ENCODE data around the gene RPUSD1.
A peak's percentile ranks its signal among the peaks of the same experiment; 100 is the strongest.
"Not testable (repeated sequence)": the region's sequence is repeated elsewhere in the genome, so short reads cannot be mapped to it uniquely, and the experiment has no call there.

RPUSD1 gene, protein sequence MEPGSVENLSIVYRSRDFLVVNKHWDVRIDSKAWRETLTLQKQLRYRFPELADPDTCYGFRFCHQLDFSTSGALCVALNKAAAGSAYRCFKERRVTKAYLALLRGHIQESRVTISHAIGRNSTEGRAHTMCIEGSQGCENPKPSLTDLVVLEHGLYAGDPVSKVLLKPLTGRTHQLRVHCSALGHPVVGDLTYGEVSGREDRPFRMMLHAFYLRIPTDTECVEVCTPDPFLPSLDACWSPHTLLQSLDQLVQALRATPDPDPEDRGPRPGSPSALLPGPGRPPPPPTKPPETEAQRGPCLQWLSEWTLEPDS

DNA sequence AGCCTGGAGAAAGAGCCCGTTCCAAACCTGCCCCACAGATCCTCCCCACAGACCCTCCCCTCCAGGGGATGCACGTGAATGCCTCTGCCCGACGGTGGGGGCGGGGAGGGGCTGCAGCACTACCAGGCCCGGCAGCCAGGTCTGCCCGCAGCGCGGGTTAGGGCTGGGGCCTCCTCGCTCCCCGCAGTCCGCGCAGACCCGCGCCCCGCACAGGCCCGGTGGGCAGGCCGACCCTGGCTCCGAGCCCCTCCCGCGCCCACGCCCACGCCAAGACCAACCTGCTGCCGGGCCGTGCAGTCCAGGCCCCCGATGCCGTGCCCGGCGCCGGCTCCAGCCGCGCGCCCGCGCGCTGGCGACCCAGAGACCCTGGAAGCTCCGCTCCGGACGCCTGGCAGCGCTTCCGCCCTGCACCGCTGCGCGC lies at the start of gene RPUSD1:
TSS of gene RPUSD1 (minus strand) at position 404 of the 421 bp plus-strand sequence. CDS start 644 bp downstream, outside the sequence.
- no peak for DNase-seq

DNA sequence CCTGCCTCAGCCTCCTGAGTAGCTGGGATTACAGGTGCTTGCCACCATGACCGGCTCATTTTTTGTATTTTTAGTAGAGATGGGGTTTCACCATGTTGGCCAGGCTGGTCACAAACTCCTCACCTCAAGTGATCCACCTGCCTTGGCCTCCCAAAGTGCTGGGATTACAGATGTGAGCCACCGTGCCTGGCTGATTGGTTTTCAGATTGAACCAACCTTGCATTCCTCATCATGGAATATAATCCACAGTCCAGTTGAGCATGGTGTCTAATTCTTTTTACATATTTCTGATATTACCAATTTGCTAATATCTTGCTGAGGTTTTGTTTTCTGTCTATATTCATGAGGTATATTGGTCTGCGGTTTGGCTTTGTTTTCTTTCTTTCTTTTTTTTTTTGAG lies 48.6 kb upstream of the RPUSD1 start:
- not testable (repeated sequence) for DNase-seq

DNA sequence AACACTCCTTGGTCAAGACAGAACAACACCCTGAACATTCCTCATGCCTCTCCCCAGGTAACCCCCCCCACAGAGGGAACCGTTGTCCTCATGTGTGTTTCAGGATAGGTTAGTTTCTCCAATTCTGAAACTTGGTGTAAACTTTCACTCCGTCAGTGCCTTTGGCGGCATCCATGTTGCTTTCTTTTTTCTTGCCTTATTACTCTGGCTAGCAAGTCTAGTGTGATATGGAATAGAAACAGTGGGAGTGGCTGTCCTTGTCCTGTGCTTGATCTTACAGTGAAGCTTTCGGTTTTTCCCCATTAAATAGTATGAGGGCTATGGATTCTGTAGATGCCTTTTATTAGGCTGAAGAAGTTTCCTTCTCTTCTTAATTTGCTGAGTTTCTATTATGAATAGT lies 48.0 kb upstream of the RPUSD1 start:
- no peak for DNase-seq

DNA sequence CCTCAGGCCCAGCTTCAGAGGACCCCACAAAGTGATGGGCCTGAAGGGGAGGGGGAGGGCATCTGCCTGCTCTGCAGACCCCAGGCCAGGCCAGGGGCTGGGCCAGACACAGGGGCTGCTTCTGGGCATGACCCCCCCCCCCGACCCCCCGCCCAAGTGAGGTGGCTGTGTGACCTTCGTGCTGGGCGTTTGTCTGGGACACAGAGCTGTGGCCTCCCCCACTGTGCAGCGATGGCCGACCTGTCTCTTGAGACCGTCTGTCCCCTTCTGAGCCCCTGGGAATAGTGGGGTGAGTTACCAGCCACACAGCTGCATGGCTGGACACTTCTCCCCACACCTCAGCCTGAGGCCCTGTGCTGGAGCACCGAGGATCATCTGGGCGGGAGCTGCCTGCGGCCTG lies 47.2 kb upstream of the RPUSD1 start:
- DNase-seq: no peak

DNA sequence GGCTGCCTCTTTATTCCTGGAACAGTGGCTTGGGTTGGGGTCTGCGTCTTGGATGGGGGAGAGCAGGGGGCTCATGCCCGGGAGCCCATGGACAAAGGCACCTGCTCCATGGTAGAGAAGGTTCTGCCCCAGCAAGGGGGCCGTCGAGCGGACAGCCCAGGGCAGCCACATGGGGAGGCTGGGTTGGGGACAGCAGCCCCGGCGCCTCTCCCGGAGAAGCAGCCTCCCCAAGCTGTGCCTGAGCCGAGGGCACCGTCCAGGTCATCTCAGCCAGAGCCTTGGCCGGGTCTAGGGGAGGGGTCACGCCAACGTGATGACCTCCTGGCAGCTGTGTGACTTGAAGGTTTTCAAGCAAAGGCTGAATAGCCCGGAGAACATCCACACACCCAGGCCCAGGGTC lies 45.2 kb upstream of the RPUSD1 start:
- no peak for DNase-seq

DNA sequence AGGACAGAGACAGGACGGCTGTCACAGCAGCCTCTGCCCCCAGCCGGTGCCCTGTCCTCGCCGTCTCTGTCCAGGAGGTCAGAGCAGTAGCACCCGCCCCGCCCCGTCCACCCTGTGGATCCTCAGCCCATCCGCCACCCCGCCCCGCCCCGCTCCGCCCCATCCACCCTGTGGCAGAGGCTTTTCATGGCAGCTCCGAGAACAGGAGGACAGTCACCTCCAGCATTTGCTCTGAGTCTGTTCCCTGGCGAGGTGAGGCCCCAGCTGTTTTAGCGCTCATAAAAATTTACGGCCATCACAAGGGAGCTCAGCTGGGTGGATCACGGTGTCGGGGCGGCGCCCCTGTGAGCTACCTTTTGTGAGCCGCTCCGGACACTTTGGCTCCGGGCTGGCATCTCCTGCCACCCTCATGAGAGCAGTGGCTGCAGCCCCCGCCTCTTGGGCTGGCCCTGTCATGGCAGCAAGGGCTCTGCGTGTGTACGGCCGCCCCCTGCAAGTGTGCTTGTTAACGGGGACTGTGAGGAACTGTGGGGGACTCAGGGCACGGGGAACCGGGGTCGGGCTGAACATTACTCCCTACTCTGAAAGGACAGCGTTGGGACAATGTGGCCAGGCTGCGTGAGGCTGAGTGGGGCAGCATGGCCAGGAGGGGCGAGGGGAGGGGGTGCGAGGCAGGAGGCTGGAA lies 44.6 kb upstream of the RPUSD1 start:
- no peak for DNase-seq

DNA sequence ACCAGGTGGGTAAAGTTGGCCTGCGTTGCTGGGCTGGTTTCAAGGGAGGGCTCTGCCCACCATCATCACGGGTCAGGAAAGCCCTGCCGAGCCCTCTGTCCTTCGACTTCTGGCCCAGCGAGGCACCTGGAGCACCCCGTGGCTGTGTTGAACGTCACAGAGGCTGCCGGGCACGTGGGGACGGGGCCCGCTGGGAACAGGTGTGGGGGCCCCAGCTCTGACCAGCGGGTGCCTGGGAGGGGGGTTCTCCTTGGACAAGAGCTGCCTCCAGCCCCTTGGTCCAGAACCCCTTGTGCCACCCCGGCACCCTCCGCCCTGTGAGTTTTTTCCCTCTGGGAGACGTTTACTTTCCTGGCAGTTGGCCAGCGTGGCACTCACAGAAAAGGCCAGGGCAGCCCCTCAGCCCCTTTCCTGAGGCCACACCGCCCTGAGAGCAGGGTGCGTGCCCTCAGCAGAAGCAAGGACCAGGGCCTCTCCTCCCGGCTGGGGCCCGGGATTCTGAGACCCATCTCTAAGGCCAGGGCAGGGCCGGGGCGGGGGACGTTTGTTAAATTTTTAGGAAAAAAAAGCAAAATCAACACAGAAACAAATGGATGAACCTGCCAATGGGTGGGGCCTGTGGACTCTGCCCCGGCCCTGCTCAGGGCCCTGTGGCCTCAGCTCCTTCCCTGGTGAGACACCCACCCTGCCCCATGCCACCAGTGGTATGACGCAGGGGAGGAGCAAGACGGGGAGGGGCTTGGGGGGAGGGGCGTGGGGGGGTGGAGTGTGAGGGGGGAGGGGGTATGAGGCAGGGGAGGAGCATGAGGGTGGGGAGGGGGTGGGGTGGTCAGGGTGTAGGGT lies 43.6 kb upstream of the RPUSD1 start:
- DNase-seq: no peak

DNA sequence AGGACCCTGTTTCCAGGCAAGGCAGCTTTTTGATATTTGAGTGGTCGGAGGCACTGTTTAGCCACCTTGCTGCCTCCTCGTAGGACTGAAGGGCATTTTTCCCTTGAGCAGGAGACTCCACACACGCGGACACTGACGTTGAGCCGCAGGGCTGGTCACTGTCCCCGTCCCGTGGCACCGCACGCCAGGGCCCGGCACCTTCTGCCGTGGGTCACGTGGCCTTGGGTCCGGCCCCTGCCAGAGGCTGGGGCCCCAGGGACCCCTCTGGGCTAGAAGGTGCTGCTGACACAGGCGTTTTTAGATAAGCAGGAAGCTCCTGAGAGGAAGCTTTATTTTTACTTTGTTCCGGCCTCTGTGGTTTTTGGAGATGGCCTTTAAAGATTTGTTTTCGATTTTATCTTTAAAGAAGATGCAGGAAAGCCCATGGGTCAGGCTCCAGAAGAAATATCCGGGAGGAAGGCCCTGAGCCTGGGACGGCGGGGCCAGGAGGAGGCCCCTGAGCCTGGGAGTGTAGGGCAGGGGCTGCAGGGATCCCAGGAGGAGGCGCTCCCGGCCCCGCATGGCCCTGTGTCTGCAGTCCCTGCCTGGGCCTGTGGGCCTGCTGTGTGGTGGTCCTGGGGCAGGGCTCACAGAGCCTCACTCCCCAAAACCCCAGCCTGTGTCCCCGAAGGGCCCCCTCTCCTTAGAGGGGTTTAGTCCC lies 42.8 kb upstream of the RPUSD1 start:
- no peak for DNase-seq

DNA sequence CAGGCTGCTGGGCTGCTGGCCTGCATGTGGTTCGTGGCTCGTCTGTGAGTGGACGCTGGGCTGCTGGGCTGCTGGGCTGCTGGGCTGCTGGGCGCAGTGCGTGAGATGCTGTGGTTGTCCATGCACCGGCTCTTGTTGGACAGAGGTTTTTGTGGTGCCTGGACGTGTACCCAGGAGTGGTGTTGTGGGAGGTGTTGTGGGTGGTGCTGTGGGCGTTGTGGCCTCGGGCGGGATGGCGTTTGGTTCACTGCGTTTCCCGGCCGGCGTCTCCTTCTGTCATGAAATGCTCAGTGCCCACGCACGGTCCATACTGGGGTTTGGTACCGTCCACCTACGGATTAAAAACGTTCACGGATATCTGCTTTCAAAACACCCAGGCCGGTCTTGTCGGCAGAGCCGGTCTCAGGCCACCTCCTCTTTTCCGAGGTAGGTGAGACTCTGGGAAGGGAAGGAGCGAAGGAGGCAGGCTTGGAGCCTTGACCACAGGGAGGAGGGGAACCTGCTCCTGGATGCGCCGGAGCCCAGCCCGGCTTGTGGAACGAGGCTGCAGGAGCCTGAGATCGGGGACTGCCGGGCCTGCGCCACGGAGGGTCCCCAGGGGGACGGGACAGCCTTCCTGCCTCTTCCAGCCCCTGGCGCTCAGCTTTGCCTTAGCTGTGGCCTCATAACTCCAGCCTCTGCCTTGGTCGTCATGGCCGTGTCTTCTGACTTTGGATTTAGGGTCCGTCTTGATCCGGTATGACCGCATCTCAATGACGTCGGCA lies 42.1 kb upstream of the RPUSD1 start:
- no peak for DNase-seq

DNA sequence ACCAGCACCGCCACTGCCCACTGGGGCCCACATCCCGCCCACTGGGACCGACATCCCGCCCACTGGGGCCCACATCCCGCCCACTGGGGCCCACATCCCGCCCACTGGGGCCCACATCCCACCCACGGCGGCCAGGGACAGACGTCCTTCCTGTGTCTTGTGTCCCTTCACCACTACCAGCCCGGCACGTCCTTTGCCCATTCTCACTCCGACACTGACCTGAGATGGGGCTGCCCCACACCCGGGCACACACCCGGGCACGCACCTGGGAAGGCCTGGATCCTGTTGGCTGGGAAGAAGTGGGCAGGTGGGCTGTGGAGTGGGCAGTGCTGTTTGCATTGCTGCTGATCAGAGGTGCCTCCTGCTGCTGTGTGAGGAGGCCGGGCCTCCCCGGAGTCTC lies 40.7 kb upstream of the RPUSD1 start:
- no peak for DNase-seq

DNA sequence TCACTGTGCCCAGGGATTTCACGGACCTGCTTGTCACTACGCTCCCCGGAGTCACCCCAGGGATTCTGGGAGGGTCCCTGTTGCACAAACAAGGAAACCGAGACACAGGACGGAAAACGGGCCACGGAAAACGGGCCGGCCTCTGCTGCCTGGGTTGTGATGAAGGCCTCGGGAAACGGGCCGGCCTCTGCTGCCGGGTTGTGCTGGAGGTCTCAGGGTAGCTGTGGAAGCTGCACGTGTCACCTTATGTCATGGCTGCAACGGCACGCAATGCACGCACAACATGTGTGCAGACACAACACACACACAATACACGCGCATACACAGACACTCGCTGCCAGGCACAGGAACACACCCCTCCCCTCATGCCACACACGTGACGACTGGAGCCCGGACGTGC lies 39.3 kb upstream of the RPUSD1 start:
- no peak for DNase-seq

DNA sequence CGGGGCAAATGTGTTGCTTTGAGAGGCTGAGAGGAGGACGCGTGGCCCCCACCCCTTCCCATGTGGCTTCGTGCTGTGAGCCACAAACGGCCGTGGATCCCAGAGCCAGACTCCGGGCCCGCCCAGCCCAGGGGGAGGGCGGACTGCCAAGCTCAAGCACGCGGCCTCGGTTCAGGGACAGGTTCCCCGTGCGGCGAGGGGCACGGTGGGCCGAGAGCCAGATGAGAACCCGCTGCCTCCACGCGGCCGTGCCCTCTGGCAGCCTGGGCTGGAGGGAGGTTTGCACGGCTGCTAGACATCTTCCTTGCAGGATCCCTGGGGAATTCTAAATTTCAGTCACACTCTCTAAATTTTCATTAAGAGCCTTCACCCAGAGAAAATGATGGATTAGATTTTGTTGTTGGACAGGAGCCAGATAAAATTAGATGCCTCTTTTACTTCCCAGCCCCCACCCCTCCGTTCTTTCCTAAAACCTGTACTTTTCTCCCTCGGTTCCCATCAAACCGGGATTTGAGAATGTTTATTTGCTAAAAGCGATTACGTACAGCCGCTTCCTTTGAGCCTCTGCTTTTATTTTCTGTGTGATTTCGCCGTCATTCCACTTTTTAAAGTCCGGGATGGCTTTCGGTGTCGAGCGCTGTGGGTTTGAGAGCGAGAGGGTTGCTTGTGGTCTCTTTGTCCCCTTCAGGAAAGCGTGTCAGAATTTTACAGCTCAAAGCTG lies 37.3 kb upstream of the RPUSD1 start:
- peak; percentile 77 for DNase-seq

DNA sequence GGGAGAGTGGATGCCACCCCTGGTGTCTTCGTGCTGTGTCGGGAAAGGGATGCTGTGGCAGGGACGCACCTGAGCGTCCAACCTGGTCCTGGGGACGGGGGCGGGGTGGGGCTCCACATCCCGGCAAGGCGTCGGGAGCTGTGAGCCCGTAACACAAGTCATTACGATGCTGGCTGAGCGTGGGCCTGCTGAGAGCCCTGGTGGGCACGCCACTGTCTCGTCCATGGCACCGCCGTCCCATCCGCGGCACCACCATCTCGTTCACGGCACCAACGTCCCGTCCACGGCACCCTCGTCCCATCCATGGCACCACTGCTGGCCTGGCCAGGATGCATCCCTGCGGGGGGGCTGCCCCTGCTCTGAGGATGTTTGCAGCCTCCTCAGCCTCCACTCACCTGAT lies 36.4 kb upstream of the RPUSD1 start:
- no peak for DNase-seq

DNA sequence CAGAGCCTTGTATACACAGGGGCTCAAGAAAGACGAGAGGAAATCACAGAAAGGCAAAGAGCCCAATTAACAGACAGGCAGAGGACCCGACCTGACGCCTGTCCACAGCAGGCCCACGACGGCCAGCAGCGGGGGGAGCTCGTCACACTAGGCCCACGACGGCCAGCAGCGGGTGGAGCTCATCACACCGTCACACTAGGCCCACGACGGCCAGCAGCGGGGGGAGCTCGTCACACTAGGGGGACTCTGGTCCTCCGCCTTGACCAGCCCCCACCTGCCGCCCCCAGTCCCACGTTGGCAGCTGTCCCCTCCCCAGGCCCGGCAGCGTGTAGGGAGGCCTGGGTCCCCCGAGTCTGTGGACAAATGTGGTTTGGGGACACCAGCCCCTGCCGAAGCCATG lies 36.0 kb upstream of the RPUSD1 start:
- DNase-seq: no peak

DNA sequence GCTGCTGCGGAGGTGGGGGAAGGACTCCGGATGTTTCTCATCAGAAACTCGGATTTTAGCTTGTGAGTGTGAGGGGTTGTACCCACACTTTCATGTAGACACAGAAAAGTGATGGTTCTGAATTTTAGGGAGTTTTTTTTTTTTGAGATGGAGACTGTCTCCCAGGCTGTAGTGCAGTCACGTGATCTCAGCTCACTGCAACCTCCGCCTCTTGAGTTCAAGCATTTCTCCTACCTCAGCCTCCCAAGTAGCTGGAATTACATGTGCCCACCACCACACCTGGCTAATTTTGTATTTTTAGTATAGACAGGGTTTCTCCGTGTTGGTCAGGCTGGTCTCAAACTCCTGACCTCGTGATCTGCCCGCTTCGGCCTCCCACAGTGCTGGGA lies 34.7 kb upstream of the RPUSD1 start:
- DNase-seq: no peak

DNA sequence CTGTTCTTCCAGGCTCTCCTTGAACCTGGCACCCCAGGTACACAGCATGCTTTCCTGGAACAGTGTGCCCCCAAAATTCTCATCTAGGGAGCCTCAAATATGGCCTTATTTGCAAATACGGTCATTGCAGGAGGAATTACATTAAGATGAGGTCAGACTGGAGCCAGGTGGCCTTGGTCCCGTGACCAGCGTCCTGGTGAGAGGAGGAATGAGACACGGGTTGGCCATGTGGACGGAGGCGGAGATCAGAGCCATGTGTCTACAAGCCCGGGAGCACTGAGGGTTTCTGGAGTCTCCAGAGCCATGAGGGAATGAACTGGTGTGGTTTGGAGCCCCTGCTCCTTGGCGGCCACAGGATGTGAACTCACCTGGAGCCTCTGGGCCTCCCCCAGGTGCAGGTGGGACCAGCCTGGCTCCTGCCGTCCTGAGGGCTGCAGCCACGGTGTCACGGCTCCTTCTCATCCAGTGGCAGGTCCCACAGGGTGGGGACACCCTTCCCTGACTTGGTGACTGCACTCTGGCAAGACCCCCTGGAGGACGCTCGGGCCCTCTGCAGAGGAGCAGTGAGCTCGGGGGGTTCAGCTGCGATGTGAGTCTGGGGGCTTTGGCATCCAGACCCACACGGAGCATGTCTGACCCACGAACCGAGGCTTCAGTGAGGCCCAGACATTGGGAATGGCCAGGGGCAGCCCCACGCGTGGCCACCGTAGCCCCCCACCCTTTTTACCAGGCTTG lies 34.2 kb upstream of the RPUSD1 start:
- no peak for DNase-seq

DNA sequence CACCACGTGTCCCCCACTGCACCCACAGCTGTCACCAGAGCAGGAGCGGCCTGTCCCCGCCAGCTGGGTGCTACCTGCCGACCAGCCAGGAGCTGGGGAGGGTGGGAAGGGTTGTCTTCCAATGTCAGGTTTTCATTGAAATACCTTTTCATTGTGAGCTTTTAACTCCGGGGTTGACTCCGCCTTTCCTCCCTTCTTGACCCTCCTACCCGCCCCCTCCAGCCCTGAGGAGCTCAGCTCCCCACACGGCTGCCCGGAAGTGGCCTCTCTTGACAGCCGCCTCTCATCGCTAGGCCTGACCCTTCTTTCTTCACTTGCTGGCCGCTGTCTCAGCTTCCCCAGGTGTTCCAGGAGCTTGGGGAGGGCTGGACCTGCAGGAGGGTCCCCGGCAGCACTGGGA lies 33.6 kb upstream of the RPUSD1 start:
- DNase-seq: no peak

DNA sequence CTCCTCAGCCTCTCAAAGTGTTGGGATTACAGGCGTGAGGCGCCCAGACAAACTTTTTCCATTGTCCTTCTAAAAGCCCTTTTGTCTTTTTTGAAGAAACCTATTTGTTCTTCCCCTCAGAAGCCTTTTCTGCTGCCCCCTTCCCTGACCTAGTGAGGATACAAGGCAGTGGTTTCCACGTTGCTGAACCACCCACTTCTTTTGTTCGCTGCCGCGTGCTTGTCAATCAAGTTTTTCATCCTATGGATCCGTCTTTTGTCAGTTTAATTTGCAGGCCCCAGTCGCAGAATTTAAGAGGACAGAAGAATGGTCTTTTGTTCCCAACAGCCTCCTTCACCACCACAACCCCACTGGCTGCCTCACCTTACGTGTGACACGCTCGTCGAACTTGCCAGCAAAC lies 32.6 kb upstream of the RPUSD1 start:
- no peak for DNase-seq

DNA sequence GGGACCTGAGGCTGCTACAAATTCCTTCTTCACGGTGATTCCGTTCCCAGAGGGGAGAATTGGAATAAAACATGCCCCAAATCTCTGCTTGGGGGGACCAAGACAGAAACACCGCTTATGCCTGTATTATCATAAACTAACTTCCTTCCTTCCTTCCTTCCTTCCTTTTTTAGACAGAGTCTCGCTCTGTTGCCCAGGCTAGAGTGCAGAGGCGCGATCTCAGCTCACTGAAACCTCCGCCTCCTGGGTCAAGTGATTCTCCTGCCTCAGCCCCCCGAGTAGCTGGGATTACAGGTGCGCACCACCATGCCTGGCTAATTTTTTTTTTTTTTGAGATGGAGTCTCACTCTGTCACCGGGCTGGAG lies 31.8 kb upstream of the RPUSD1 start:
- not testable (repeated sequence) for DNase-seq

DNA sequence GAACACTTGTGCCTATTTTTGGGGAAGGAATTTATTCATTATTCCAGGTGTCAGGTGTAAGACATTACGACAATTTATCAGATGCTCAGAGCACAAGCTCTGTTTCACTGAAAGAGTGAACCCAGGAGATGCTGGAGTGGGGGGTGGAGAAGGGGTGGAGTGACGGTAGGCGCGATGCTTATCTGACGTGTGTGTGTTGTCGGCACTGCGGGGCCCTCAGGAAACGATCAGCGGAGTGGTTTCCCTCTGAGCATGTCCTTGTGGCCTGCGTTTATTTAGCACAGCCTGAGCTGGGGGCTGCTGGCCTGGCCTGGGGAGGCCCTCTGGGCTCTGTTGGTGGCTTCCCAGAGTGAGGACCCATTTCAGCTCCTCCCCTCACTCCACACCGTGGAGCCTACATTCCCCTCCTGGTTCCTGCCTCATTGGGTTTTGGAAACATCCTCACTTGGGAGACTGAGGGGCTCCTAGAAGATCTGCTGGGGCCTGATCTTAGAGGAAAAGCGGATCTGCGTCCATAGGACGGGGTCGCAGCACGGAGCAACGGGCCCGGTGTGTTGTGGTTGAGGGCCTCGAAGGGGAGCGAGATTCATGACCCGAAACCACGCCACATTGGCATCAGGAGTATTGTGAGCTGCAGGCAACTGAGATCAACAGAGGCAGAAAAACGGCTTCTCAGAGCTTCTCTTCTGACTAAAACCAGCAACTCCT lies 31.3 kb upstream of the RPUSD1 start:
- DNase-seq: no peak
